GM19240 (cell line): ENCODE results near the gene CAMKK1.
A peak's percentile ranks its signal among the peaks of the same experiment; 100 is the strongest.
"Not testable (repeated sequence)": the region's sequence is repeated elsewhere in the genome, so short reads cannot be mapped to it uniquely, and the experiment has no call there.

Experiments used
- DNase-seq: peaks from one replicate; pipeline ENCODE4 v3.0.0; 2011; ENCODE audit warnings: low spot score; ENCODE audit not compliant: insufficient read length

The CAMKK1 gene

DNA sequence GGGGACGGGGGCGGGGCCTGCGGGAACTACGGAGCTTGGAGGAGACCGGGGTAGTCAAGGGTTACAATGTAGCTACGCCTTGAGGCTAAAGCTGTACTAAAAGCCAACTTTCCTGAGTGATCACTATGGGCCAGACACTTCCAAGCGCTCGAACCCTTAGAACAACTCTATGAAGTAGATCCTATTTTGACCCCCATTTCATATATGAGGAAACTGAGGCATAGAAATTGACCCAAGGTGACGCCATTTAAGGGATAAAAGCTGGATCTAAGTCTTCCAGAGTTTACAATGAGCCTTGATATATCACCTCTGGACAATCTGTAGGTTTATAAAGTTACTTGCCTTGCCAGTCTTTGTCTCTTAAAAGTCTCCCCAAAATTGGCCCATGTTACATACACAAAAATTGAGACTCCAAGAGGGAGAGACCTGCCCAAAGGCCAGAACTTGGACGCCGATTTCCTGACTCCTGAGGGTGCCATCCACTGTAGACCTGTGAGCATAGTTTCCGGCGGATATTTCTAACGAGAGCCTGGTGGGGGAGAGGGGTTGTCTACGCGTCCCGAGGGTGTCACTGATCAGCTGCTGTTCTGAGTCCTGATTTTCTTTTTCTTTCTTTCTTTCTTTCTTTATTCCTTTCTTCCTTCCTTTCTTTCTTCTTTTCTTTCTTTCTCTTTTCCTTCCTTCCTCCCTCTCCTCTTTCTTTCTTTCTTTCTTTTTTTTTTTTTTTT is 46.3 kb downstream of the CAMKK1 start:
- DNase-seq: no peak

- peak; percentile 97 for DNase-seq
These were observed 47.0 kb downstream of the CAMKK1 start, which contains the start of gene NCBP3 for GRCh38 chr17:3845621-3846436. TSS of gene NCBP3 (minus strand) at chr17:3846246. CDS start at chr17:3846223, 23 bp downstream.

GRCh38 chr17:3845291-3845620 is 47.6 kb downstream of the CAMKK1 start:
- DNase-seq: no peak

GRCh38 chr17:3844556-3844955 is 48.3 kb downstream of the CAMKK1 start:
- not testable (repeated sequence) for DNase-seq

DNA sequence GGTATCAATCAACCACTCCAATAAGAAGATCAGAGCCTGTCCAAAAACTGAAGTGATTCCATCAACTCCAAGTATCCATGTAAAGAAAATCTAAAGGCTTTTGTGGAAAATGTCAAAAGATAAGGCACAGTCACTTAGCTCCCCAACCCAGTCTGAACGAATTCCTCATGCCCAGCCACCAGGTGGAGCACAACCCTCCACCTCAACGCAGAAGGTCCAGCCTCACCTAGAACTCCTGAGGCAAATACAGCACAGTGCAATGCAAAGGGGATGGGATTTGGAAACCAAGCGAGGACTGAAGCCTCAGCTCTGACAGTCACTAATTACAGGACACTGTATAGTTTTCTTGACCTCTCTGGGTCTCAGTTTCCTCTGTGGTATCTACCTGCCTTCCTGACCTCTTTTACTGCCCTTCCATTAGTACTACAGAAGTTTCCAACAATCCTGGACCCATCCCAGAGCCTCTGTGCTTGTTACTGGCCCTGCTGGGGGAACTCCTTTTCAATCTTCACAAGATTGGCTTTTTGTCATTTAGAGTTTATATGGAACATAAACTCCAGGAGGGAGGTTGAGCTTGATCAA is 48.8 kb downstream of the CAMKK1 start:
- peak; percentile 47 for DNase-seq

DNA sequence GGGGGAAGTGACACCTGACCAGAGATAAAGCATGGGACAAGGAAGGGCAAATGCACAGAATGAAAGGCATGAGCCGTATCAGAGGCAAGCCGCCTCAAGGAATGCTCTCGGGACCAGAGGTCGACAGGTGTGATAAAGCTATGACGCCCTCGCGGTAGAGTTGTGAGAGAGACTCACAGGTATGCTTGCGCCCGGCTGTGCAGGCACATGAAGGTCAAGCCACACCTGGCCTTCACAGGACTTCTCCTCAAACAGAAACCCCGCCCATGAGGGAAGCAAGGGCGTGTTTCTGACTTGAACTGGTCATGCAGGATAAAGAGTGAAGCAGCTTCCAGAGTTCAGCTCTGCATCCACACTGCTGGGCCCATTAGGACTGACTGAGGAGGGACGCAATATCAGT is 54.6 kb downstream of the CAMKK1 start:
- DNase-seq: no peak

DNA sequence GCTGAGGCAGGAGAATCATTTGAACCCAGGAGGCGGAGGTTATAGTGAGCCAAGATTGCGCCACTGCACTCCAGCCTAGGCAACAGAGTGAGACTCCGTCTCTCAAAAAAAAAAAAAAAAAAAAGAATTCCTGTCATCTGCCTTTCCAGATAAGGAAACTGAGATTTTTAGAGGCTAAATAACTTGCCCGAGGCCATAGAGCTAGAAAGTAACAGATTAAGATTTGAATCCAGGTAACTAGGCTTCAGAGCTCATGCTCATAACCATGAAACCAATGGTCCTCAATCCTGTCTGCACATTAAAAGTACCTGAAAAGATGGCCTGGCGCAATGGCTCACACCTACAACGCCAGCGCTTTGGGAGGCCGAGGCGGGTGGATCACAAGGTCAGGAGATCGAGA is 56.3 kb downstream of the CAMKK1 start:
- no peak for DNase-seq

- DNase-seq: no peak
These were observed 57.2 kb downstream of the CAMKK1 start for GRCh38 chr17:3835410-3836229.

DNA sequence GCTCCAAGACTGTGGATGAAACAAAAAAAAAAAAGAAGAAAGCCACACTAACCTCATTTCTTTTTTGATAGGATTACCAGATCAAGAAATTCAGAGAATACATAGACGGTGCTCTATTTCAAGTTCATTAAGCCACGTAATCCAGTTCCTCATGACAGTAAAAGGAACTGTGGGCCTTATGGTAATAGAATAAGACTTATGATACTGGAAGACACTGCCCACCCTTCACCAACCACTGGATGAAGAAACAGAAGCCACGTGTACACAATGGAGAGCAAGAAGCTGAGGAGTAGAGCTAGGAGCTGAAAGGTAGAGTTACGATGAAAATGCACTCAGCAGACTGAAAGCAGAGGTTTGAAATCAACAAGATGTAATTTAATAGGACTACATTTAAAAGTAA is 58.0 kb downstream of the CAMKK1 start:
- no peak for DNase-seq

DNA sequence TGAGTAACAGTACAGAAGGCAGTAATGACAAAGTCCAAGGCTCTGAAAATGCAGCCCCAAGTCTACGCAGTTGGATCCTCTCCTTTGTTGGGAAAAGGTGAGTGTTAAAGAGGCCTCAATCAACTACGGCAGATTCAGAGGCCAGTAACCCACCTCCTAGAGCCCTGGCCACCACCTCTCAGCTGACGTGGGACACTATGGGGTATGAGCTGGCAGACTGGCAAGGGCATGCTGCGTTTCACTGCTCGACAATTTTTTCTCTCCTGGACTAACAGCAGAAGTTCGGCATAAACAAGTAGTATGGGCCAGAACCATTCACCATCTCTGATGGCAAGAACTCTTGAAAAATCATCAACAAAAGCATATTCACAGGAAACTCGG is 64.0 kb downstream of the CAMKK1 start:
- DNase-seq: no peak

DNA sequence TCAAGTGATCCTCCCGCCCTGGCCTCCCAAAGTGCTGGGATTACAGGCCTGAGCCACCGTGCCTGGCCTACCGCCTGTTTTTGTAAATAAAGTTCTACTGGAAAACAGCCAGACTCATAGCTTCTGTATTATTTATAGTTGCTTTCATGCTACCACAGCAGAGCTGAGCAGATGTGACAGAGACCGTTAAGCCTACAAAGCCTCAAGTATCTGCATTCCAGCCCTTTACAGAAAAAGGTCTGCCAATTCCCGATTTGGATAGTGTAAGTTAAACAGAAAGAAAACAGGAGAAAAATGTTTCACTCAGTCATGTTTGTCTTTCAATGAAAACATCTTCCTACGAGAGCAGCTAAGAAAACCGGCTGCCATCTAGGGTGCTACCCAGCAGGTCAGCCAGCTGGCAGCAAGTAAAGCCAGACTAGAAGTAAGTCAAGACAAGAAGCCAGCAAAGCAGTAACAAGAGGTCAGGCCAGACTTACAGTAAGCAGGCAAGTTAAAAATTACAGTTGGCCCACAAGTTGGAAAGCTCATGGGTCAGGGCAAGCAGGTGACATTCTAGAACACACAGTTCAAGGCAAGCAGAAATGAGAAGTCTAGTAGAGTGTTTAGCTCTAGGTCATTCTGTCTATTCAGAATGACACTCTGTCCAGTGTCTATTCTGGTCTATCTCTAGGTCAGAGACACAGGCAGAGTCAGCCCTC is 64.6 kb downstream of the CAMKK1 start:
- DNase-seq: no peak

DNA sequence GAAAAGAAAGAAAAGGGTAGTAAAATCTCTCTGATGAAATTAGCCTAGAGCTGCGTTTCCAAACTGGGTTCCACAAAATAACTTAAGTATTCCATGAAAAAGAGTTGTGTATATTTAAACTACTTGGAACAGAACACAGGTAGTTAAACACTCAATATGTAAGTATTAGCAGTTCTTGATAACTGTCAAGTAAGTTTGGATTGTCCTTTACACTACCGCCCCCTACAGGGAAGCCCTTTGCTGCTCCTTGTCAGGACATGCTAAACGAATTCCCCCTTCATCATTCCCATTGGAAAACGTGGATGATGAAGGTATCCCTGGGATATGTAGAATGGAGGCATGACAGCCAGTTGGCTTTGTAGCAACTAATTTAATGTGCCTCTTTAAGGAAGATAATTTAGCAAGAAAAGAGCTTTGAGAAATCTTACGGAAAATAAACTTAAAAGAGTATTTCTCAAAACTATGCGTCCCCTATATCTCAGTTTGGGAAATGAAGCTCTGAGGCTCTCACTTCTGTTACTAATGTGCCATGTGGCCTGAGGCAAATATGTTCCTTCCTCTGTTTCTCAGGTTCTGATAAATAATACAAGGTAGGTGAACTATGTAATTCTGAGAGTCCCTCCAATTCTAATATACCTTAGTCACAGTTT is 65.6 kb downstream of the CAMKK1 start:
- no peak for DNase-seq

- no peak for DNase-seq
These were observed 66.7 kb downstream of the CAMKK1 start for GRCh38 chr17:3826191-3826590.

GRCh38 chr17:3821101-3821500 is 71.8 kb downstream of the CAMKK1 start:
- DNase-seq: no peak

DNA sequence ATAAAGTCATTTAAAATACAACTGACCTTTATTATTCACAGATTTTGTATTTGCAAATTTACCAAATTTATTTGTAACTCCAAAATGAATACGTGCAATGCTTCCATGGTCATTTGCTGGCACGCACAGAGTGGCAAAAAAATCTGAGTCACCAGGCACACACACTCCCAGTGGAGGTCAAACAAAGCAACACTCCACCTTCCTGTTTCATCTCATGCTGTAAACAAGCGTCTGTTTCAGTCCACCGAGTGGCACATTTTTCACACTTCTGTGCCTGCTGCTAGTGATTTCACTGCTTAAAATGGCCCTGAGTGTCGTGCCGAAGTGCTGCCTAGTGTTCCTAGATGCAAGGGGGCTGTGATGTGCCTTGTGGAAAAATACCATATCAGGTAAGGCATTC is 74.1 kb downstream of the CAMKK1 start:
- DNase-seq: no peak

DNA sequence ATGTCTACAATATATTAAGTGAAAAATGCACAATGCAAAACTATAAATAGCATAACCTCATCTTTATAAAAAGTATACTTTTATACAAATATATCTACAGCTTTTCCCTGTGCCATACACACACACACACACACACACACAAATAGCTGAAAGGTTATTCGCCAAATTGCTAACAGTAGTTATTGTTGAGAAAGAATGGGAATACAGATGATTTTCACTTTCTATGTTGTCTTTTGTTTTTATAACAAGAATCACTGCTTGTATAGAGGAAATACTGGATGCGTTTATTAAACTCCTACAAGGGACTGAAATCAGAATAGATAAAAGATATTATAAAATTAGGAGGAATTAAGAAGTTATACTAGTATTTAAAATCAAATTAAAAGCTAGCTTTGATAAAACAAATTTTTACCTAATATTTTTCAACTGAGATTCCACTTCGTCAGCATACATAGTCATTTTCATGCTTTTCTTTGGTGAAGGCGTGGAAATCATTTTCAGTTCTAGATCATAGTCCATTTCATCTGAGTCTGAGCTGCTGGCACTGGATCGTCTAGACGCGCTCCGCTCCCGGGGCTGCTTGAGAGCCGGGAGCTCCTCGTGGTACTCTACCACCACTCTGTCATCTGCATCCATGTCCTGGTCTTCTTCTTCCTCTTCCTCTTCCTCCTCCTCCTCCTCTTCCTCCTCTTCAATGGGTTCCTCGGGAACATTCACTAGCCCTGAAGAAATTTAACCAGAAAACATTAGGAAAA is 74.8 kb downstream of the CAMKK1 start:
- no peak for DNase-seq

DNA sequence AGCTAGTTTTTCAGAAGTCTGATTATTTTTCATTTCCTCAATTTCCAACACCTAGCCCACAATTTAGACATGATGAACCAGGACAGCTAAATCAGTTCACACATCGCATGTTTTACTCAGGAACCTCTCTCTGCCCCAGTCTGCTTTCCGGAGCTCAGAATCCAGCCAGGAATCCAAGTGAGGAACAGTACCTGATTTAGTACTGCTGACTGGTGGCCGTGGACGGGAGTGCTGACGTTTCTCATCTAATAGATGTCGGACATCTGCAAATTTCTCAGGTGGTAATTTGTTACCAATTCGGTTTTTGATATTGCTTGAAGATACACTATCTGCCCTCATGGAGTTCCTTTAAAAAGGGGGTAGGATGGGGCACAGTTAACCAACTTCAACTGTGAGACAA is 76.9 kb downstream of the CAMKK1 start:
- no peak for DNase-seq

- no peak for DNase-seq
These were observed 77.7 kb downstream of the CAMKK1 start for GRCh38 chr17:3815122-3815521.

DNA sequence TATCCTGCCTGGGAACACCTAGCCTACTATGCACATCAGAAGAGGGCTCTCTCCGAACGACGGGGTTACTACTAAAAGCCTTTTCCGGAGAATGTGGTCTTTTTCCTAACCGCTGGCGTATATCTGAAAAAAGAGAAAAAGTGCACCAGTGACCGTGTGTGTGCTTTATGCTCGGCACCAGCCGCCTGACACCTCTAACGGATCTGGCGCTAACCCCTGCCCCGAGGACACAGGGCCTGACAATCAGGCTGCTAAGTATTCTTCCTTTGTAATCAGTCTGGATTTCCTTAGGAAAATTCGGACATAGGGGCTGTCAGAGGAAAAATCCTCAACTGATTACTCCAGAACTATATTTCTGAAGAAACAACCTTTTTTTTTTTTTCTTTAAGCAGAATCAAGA is 78.5 kb downstream of the CAMKK1 start:
- no peak for DNase-seq

GRCh38 chr17:3813171-3813570 is 79.7 kb downstream of the CAMKK1 start:
- DNase-seq: no peak
